Occipital lobe (tissue), 2 donors: Measurements from ENCODE around the gene JUP. TPM values are rescaled to one million over a fixed set of nuclear protein-coding genes. Genes with fewer than 3 reads are reported as not detected.
A peak's percentile ranks its signal among the peaks of the same experiment; 100 is the strongest.

Source experiments
- DNase-seq: peaks from one replicate; lab custom pipeline; 2025; lab: John Stamatoyannopoulos, UW
- total RNA-seq: library from RNA; depleted of rRNA; stranded (reverse); fragments of >200 nt; gene quantifications from one replicate; pipeline ENCODE4 v1.2.3, GENCODE V29; 2014

The JUP gene
- total RNA-seq, 1 donor from 2014 or later, result 37.4 TPM

DNA sequence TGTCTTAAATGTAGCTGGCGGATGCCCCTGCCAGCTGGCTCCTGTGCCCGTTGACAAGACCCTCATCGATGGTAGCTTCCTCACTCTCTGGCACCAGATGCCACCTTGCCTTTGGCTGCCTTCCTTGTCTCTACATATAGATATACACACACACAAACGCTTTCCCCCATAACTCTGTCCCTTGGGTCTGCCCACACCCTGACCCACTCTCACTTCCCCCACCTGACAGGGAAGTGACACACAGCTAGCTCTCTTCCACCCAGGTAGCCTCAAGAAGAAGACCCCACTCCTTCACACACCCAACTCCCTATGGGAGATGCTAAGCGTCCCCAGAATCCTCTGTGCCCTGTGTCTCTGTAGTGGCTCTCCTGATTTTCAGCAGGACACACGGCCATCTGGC, 25.6 kb downstream of the JUP start:
- no peak for DNase-seq

DNA sequence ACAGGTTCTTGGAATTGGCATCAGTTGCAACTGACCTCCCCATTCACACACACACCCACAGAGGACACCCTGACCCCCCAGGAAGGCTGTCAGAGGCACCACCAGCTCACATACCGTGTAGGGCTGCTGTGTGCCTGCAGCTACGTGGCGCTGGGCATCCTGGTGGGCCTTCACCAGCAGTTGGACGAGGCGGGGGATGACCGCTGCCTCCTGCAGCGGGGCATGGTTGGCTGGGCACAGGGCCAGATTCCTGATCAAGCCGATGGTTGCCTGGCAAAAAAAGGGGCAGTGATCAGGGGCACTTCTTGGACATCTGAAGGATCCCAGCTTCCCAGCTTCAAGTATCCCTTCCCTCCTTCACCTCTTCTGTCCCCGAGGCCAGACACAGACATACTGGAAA, 27.9 kb downstream of the JUP start:
- DNase-seq, result no peak

DNA sequence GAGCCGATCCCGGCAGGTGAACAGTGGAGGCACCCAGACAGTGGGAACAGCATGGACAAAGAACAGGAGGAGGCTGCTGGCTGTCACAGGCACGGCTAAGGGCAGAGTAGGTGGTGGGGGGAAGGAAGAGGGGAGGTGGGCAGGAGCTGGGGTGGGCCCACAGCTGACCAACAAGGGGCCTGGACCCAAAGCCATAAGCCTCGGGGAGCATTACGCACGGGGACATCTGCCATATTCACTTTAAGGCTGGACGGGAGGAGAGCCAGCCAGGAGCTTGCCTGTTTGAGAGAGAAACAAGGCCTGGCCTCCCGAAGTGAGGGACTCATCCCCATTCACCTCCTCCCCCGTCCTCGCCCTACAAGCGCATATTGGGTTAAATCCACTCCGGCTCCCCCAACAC, 32.4 kb downstream of the JUP start:
- no peak for DNase-seq

DNA sequence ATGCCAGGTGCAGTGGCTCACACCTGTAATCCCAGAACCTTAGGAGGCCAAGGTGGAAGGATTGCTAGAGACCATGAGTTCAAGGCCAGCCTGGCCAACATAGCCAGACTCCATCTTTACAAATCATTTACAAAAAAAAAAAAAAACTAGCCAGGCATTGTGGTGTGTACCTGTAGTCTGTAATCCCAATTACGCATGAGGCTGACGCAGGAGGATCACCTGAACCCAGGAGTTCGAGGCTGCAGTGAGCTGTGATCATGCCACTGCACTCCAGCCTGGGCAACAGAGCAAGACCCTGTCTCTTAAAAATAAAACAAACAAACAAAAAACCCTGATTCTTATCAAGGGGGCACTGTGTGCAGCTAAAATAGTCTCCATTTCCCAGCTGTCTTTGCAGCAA, 35.2 kb downstream of the JUP start:
- DNase-seq, result no peak

DNA sequence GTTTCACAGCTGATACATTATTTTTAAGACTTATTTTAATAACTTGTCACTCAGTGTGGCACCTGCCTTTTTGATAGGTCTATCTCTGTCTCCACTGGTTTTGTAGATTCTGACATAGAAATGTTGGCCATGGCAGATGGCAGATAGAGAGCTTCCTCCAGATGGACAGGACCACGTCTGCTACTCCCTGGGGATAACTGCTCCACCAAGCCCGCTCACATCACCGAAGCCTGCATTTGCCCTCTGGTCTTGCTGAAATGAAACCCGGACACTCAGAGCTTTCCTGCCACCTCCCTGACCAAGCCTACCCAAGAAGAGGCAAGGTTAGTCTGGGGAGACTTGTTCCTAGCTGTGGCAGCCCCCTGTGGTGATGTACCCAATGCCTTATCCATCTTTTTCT, 35.6 kb downstream of the JUP start:
- DNase-seq, result no peak

DNA sequence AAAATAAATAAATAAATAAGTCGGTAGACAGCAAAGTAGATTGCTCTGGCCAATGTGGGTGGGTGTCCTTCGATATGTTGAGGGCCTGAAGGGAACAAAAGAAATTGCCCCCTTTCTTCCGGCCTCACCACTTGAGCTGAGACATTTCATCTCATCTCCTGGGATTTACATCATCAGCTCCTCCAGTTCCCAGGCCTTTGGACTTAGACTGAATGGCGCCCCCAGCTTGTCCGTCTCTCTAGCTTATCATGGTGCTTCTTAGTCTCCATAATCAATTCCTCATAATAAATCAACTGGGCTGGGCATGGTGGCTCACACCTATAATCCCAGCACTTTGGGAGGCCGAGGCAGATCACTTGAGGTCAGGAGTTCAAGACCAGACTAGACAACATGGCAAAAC, 38.2 kb downstream of the JUP start:
- DNase-seq, result no peak

DNA sequence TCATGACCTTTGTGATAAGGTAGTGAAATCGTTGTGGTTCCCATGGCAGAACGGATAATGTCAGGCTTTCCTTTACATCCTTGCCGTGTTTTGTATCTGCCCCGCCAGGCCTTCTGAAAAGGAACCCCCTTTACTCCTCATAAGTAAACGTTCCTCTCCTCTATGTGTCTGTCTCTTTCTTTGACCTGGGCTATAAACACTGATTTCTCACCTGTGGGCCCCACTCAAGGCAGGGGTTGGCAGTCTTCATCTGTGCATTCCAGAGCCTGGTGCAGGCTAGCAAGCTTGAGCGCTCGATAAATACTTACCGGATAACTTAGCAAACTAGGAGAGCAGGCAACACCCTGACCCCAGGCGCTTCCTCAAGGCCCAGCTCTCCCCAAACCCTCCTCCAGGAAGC, 44.8 kb downstream of the JUP start:
- no peak for DNase-seq

DNA sequence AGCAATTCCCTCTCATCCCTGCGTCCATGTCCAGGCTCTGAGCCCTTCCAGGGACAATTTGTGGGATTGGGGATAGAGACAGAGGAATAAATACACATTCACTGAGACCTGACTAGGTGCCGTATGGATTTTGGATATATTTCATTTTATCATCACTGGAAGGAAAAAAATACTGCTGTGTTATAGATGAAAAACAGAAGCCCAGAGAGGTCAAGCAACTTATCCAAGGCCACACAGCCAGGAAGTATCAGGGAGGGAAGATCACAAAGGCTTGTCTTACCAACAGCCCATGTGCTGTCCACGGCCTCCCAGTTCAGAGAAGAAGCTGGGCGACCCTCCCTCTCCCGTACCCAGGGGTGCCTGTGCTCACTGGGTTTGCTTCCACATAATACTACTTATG, 46.0 kb downstream of the JUP start:
- no peak for DNase-seq

DNA sequence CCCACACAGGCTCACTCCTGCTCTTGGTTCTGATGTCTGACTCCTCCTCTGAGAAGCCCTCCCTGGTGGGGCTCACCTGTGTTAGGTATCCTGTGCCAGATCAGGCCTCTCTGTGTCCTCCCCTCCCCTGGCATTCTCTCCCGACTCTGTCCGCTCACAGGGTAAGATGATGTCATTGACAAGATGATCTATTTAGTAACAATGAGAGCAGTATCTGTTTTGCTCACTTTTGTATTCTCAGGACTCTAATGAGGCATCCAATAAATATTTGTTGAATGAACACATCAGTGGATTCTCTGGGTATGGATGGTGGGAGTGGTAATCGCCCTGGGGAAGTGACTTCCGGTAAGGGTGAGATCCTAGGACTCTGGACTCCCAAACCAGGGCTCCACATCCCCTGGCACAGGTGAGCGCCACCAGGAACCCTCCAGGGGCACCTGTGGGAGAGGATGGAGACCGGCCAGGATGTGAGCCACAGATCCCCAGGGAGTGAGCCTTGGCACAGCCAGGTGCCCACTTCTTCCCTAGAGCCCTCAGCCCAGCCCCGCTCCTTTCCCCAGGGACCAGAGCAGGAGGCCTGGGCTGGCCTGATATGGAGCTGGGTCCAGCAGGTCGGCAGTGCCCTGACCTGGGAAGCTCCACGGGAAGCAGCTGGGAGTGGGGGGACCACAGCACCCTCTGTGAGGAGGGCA, 46.7 kb downstream of the JUP start:
- no peak for DNase-seq

DNA sequence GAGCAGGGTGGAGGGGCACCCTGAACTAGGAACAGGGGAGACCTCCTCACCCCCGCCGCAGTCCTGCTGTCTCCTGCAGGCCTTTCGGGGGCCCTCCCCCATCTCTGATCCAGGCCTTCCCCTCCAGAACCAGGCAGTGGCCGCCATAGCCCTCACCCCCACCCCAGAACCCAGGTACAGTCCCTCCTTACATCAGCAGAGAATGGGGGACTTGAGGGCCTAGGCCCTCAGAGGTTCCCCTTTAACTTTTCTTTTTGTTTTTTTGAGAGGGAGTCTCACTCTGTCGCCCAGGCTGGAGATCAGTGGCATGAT, 47.8 kb downstream of the JUP start:
- no peak for DNase-seq

DNA sequence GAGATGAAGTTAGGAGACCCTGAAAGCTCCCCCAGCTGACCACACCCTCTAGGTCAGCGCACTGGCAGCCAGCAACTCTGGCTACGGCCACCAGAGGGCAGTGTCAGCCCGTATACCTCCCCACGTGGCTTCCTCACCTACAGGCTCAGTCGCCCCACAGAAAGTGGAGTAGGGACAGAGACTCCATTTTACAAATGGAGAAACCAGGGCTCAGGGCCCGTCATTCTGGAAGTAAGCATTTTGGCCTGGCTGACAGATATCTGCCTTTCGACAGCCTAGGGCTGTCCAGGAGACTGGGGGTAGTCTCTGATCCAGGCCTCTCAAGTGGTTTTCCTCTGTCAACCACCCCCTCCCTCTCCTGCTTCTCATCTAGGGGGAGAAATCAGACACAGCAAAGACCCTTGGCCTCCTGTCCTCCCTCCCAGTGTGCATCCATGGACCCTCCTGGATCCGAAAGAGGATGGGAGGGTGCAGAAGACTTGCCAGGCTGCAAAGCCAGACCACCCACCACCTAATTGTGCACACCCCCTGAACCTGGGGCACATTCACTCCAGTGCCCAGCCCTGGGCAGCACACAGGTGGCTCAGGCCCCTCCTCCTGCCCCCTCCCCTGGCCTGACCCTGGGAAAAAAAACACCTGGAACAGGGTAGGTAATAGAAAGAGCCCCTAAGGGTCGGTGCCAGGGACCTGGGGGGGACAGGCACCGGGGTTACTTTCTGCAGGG, 48.3 kb downstream of the JUP start:
- peak; percentile 54 for DNase-seq

DNA sequence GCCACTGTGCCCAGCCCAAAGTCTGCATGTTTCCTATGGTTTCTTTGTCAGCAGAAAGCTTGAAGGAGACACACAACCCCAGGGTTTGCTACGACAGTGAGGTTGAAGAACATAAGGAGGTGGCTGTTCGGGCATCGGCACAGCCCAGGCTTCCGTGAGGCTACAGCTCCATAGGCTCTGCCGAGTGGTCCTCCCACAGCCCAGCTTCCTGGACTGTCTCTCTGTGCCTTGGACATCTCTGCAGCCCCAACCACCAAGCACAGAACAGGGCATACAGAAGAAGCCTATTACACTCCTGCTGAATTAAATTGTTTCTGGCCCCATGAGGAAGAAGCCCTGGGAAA, 48.9 kb downstream of the JUP start:
- DNase-seq, result no peak

DNA sequence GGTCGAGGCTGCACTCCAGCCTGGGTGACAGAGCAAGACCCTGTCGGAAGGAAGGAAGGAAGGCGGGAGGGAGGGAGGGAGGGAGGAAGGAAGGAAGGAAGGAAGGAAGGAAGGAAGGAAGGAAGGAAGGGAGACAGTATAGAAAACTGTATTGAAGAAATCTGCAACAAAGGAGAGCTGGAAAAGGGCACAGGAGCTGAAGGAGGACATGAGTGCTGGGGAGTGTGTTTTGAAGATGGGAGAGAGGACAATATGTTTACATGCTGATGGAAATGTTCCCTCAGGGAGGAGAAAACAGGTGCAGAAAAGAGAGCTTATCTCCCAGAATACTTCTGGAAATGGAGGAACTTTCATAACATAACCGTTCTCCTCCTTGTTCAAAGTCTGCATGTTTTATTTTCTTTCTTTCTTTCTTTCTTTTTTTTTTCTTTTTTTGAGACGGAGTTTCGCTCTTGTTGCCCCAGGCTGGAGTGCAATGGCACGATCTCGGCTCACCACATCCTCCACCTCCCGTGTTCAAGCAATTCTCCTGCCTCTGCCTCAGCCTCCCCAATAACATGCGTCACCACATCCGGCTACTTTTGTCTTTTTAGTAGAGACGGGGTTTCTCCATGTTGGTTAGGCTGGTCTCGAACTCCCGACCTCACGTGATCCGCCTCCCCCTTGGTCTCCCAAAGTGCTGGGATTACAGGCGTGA, 49.4 kb downstream of the JUP start:
- no peak for DNase-seq

DNA sequence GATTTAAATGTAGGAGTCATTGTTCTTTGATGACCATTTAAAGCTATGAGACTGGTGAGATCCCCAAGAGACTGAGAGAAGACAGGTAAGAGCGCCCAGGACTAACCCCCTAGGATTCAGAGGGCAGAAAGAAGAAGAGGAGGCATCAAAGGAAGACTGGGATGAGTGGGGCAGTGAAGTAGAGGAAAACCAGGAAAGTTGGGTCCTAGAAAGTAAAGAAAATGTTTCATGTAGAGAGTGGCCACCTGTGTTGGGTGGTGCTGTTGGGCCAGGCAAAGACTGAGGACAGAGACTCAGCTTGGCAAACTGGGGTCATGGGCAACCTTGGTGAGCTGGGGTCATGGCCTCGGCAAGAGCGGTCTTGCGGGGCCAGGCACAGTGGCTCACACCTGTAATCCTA, 50.8 kb downstream of the JUP start:
- no peak for DNase-seq

DNA sequence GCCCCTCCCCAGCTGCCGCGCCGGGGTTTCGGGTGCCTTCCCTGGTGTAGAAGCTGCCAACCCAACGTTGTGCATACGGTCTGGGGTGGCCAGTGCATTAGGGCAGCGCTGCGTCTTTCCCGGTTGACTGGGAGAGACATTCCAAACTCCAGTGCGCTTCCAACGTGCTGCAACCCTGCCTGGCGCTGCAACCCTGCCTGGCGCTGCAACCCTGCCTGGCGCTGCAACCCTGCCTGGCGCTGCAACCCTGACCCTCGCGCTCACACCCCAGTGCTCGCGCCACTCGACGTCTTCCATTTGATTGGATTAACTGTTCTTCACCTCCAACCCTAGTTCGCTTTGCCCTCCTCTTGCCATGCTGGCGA, 51.6 kb downstream of the JUP start:
- DNase-seq, result no peak

DNA sequence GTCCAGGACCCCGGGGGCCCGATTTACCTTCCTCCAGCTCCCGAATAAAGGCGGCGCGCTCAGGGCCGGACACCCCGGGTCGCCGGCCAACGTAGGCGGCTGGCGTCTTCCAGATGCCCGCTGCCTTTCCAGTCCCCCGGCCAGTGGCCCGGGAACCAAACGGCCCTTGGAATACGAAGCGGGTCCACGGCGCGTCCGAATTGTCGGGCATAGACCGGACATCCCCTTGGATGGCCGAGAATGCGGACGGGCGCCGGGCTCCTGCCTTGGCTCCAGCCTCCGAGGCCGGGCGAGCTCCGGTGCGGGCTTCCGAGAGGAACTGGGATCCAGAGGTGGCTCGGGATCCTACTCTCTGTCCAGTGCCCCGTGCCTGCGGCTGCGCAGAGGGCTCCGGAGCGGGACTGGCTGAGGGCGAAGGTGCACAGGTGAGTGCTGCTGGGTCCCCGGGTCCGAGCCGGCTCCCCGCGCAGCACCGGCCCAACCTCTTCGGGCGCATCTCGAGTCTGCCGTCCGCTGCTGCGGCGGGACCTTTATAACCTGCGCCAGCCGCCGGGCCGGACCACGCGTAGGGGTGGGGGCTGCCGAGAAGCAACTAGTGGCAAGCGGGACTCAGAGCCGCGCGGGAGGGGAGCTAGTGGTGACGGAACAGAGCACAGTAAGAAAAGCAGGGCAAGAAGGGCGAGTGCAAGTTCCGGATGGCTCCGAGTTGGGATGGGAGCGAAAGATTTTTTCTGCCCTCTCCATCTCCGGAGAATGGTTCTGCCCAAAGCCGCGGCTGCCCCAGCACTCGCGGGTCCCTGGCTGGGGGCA, 52.2 kb downstream of the JUP start, which contains the start of gene HAP1:
HAP1 (minus strand) TSS at position 505 of the 810 bp plus-strand sequence; CDS start at position 496, 9 bp downstream.
- no peak for DNase-seq

DNA sequence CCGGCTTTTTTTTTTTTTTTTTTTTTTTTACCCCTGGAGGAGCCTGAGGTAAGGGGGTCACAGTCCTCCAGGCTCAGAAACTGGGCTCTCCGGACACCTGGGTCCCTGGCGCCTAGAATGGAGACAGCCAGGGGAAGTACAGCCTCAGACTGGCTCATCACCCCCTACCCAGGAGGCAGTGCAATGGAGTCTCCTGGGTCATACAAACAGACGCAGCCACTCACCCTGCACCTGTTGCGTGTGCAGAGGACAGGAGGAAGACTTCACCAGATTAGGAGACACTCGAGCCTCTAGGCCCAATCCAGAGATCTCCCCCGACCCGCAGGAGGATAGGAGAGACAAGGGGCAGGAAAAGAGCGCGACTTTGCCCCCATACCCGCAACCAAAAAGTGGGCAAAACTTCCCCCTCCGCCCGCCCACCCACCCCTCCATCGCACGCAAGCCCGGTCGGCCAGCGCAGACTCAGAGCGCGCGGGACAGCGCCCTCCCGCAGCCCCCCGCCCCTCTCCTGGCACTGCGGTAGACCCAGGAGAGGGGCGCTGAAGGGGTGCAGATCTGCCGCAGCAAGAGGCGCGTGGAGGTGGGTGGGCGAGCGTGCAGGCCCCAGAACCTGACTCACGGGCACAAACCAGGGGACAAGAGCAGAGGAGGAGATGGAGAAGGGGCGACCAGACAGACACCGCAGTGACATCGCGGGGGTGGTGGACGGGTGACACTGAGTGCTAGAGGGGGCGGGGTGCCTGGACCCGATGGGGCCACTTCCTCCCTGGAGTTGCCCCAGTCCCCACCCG, 53.0 kb downstream of the JUP start:
- no peak for DNase-seq

DNA sequence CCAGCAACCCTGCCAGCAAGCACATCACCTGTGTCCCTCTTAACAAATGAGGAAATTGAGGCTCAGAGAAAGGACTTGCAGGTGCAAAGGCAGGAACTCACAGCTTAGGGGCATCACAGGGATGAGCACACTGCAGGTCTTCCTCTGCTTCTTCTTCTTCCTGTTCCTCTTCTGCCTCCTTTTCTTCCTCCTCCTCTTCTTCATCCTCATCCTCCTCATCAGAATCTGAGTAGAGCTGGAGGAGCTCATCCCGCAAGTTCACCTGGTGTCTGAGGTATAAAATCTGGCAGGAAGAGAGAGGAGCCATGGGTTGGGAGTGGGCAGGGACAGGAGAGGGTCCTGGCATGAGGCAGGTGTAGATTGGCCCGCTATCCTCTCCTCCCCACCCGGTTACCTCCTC, 54.7 kb downstream of the JUP start:
- DNase-seq, result no peak

DNA sequence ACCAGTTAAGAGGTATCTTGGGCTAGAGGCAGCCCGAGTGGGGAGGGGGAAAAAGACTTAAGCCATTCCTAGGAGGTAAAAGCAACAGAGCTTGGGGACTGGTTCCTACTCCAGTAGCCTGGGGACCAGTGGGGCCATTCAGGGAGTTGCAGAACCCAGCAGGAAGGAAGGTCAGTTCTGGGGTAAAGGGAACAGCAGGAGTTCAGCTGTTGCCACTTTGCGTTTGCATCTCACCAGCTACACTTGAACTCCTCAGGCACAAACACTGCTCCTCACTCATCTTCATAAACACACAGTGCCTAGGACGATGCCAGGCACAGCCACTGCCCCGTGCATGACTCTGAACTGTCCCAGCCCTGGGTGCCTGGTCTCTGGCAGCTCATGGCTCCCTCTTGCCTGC, 56.0 kb downstream of the JUP start:
- DNase-seq, result no peak

DNA sequence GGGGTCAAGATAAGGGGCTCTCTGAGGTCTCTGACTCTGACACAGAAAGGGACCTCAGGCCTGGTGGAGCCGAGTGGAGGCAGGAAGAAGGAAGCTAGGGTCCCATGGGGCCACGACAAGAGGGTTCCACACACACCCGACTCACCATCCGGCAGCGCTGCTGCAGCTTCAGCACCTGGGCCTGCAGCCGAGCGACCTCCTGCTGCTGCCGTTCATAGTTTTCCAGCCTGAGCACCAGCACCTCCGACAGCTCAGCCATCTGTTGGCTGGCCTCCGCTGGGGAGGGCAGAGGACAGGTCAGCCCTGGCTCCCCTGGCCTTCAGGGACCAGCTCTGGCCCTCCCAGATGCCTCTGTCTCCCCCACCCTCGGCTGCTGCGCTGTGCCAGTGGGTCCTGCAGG, 58.5 kb downstream of the JUP start:
- DNase-seq, result no peak

DNA sequence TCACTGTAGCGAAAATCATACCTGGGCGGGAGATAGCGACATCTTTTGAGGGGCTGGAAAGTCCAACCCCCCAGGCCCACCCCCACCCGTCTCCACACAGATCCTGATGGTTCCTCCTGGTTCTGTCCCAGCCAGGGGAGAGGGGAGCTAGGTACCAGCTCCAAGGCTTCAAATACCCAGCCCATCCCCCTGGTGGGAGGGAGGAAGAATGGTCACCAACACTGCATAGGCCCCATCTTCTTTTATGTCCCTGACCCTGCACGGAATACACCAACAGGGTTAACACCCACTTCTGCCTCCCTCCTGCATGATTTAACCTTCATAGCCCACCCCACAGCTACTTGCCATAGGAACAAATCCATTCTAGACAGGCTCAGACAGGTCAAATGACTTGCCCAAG, 61.4 kb downstream of the JUP start:
- DNase-seq, result no peak
